IMR-90 (cell line): ENCODE results near the gene CNPY3. TPM values are rescaled to one million over a fixed set of nuclear protein-coding genes. Genes with fewer than 3 reads are reported as not detected.

ENCODE experiments used
- ATAC-seq: fragments of 200-7000 bp; cut with Tn5 transposase; 2 replicates; pipeline ENCODE4 v1.9.1; 2020; ENCODE audit warnings: low read depth, mild to moderate bottlenecking, moderate library complexity
- BruUV-seq: library from RNA; stranded (reverse); fragments of 400-500 nt; replicated peaks from 2 replicates; lab custom pipeline; 2021; lab: Mats Ljungman, UMichigan
- CTCF ChIA-PET: fragments of 300-600 bp; formaldehyde crosslinking; extraction: SDS; loops from one replicate; lab custom pipeline; 2021; ENCODE audit warnings: antibody characterized with exemption; lab: Yijun Ruan, JAX
- POLR2A ChIA-PET: fragments of 300-600 bp; sonication (Branson Sonifier 250); formaldehyde crosslinking; loops from one replicate; lab custom pipeline; 2022; ENCODE audit warnings: antibody characterized with exemption; ENCODE audit not compliant: unreplicated experiment; lab: Charles Lee
- DNase-seq: peaks from one replicate; pipeline ENCODE4 v3.0.0; 2013
- H2AFZ ChIP-seq: replicated peaks from 2 replicates; pipeline ENCODE3; 2013; ENCODE audit warnings: low read length, mild to moderate bottlenecking; ENCODE audit not compliant: poor library complexity
- H2AK5ac ChIP-seq: 2 replicates; pipeline ENCODE4 v1.6.1; 2013; ENCODE audit warnings: low read depth, low read length, inconsistent platforms
- H2AK9ac ChIP-seq: replicated peaks from 2 replicates; pipeline ENCODE3; 2013; ENCODE audit warnings: mild to moderate bottlenecking, low read depth, low read length, moderate library complexity; ENCODE audit not compliant: poor library complexity
- H2BK120ac ChIP-seq: 2 replicates; pipeline ENCODE4 v1.6.1; 2013; ENCODE audit warnings: low read depth, low read length, inconsistent platforms
- H2BK15ac ChIP-seq: 3 replicates; pipeline ENCODE4 v1.6.1; 2013; ENCODE audit warnings: low read depth, low read length, inconsistent platforms
- H2BK20ac ChIP-seq: 2 replicates; pipeline ENCODE4 v1.6.1; 2013; ENCODE audit warnings: low read depth, mild to moderate bottlenecking, inconsistent platforms, low read length, moderate library complexity
- H2BK5ac ChIP-seq: 2 replicates; pipeline ENCODE4 v1.6.1; 2013; ENCODE audit warnings: mild to moderate bottlenecking, low read depth, low read length, inconsistent platforms; ENCODE audit not compliant: poor library complexity, severe bottlenecking
- H3K14ac ChIP-seq: replicated peaks from 2 replicates; pipeline ENCODE4 v1.6.1; 2013; ENCODE audit warnings: low read depth, low read length, inconsistent platforms
- H3K18ac ChIP-seq: 2 replicates; pipeline ENCODE4 v1.6.1; 2013; ENCODE audit warnings: low read depth, low read length, control low read depth
- H3K23ac ChIP-seq: 2 replicates; pipeline ENCODE4 v1.6.1; 2013; ENCODE audit warnings: low read depth, low read length, inconsistent platforms
- H3K27ac ChIP-seq: 2 replicates; pipeline ENCODE4 v1.5.1; 2013; ENCODE audit warnings: mild to moderate bottlenecking, control low read depth, low read length; ENCODE audit not compliant: insufficient read depth
- H3K27me3 ChIP-seq: 2 replicates; pipeline ENCODE4 v1.6.1; 2013; ENCODE audit warnings: low read length; ENCODE audit not compliant: control insufficient read depth, insufficient read depth
- H3K36me3 ChIP-seq: 2 replicates; pipeline ENCODE4 v1.6.1; 2013; ENCODE audit warnings: low read length, mixed read lengths; ENCODE audit not compliant: control insufficient read depth, insufficient read depth
- H3K4ac ChIP-seq: 2 replicates; pipeline ENCODE4 v1.6.1; 2013; ENCODE audit warnings: low read depth, low read length, inconsistent platforms
- H3K4me1 ChIP-seq: 2 replicates; pipeline ENCODE4 v1.6.1; 2013; ENCODE audit warnings: low read length, mixed read lengths; ENCODE audit not compliant: control insufficient read depth, insufficient read depth
- H3K4me2 ChIP-seq: 2 replicates; pipeline ENCODE4 v1.6.1; 2013; ENCODE audit warnings: low read depth, mild to moderate bottlenecking, control low read depth, low read length, moderate library complexity
- H3K4me3 ChIP-seq: 2 replicates; pipeline ENCODE4 v1.5.1; 2013; ENCODE audit warnings: low read depth, mild to moderate bottlenecking, control low read depth, low read length, moderate library complexity; ENCODE audit not compliant: insufficient read depth
- H3K56ac ChIP-seq: 2 replicates; pipeline ENCODE4 v1.6.1; 2013; ENCODE audit warnings: low read length, inconsistent platforms; ENCODE audit not compliant: insufficient read depth; ENCODE audit errors: extremely low read depth
- H3K79me1 ChIP-seq, 2 experiments: 2 replicates each; pipeline ENCODE4 v1.6.1; 2013; ENCODE audit warnings: low read length in 2 of 2, inconsistent platforms in 1 of 2, low read depth in 1 of 2
- H3K9ac ChIP-seq: 2 replicates; pipeline ENCODE4 v1.6.1; 2013; ENCODE audit warnings: low read depth, low read length, control low read depth
- H3K9me1 ChIP-seq: 2 replicates; pipeline ENCODE4 v1.6.1; 2013; ENCODE audit warnings: low read length, inconsistent platforms; ENCODE audit not compliant: insufficient read depth
- H3K9me3 ChIP-seq: 2 replicates; pipeline ENCODE4 v1.6.1; 2013; ENCODE audit warnings: low read length; ENCODE audit not compliant: control insufficient read depth, insufficient read depth
- H4K20me1 ChIP-seq: 2 replicates; pipeline ENCODE4 v1.6.1; 2013; ENCODE audit warnings: low read length, inconsistent platforms; ENCODE audit not compliant: insufficient read depth
- H4K5ac ChIP-seq: 2 replicates; pipeline ENCODE4 v1.6.1; 2013; ENCODE audit warnings: mild to moderate bottlenecking, low read depth, low read length, control low read depth
- H4K8ac ChIP-seq, 2 experiments: 2 replicates each; pipeline ENCODE4 v1.6.1; 2013; ENCODE audit warnings: low read depth in 2 of 2, low read length in 2 of 2, control low read depth in 1 of 2, inconsistent platforms in 1 of 2
- H4K91ac ChIP-seq: 2 replicates; pipeline ENCODE4 v1.6.1; 2013; ENCODE audit warnings: low read depth, low read length, inconsistent platforms; ENCODE audit not compliant: insufficient read depth
- BHLHE40 ChIP-seq: fragments of 150-350 bp; IDR thresholded peaks from 2 replicates; pipeline ENCODE4 v1.6.1; 2016; ENCODE audit warnings: mild to moderate bottlenecking, low read depth, low read length
- MAFK ChIP-seq: IDR thresholded peaks from 2 replicates; pipeline ENCODE4 v1.6.1; 2012; ENCODE audit warnings: low read depth, low read length, improper control_type of control experiment
- MXI1 ChIP-seq: IDR thresholded peaks from 2 replicates; pipeline ENCODE4 v1.6.1; 2012; ENCODE audit warnings: low read depth, mild to moderate bottlenecking, low read length, moderate library complexity, borderline replicate concordance
- WGBS, 2 experiments: methylation state at CpG; one replicate each; pipeline versions ENCODE4 v1.1.5 to v1.1.7; 2013; ENCODE audit warnings: missing lambda C conversion rate in 2 of 2; ENCODE audit not compliant: insufficient read length in 1 of 2; ENCODE audit errors: extremely low coverage in 2 of 2; 5-methylcytosine and 5-hydroxymethylcytosine counted together
- dilution Hi-C: fragments of 300-500 bp; cut with HindIII; formaldehyde crosslinking; loops from one replicate; pipeline ENCODE4 v1.14.3; 2018; ENCODE audit warnings: low sequenced_read_pairs; ENCODE audit not compliant: unreplicated experiment
- in situ Hi-C: fragments of 300-500 bp; cut with MboI; formaldehyde crosslinking; loops from 3 replicates; pipeline ENCODE4 v1.14.3; 2019; ENCODE audit warnings: low sequenced_read_pairs, inconsistent platforms, mixed read lengths
- intact Hi-C: fragments of 100-400 bp; cut with micrococcal nuclease; formaldehyde crosslinking; loops from 2 replicates; pipeline ENCODE4 v1.10.0; 2022
- polyA plus RNA-seq, 3 experiments: library from polyadenylated mRNA; depleted of rRNA; stranded (reverse); fragments of >200 nt; gene quantifications; 2 replicates each; pipeline ENCODE4 v1.2.3, GENCODE V29; 2012; ENCODE audit warnings: low replicate concordance in 1 of 3
- total RNA-seq: library from RNA; depleted of rRNA; stranded (reverse); fragments of >200 nt; gene quantifications from 2 replicates; pipeline ENCODE4 v1.2.3, GENCODE V29; 2012
- TF ChIP-seq, protein P1 (sequence below): fragments of 150-350 bp; IDR thresholded peaks from 2 replicates; pipeline ENCODE4 v1.6.1; 2016; ENCODE audit warnings: low read depth, mild to moderate bottlenecking, low read length, moderate library complexity, borderline replicate concordance
- TF ChIP-seq, protein P2 (sequence below): fragments of 150-350 bp; IDR thresholded peaks from 2 replicates; pipeline ENCODE4 v1.6.1; 2017; ENCODE audit warnings: mild to moderate bottlenecking, antibody characterized with exemption, low read length, low read depth

Gene CNPY3
- total and polyA plus RNA-seq, 2 of the 4 experiments (the other 2 are of a cell fraction), result 13.3 to 39.2 TPM

DNA sequence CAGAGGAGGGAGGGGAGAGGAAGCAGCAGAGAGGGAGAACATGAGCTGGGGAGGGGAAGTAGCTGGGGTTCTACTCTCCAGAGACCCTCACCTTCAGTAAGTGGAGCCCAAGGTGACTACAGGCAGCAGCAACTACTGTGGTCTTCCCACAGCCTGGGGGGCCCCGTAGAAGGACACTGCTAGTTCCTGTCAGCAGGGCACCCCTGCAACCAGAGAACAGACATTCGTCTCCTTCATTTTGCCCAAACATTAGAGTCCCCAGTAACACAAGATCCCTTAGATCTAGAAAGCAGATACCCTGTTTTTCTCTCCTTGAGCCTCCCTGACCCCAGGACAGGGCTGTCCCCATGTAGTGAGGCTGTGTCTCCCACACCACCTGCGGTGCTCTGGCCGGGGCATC lies 39.5 kb downstream of the CNPY3 start:
- no peak overlapping the region for H4K91ac ChIP-seq
- H3K27ac ChIP-seq, result no peak overlapping the region
- H4K8ac ChIP-seq, result no peak overlapping the region
- H3K4me1 ChIP-seq, result peaks cover 15% of the 10 kb centered on the region
- in situ Hi-C loops, result no loop called here
- no TSS peak for BruUV-seq
- no peak overlapping the region for H3K9ac ChIP-seq
- no peaks in the 10 kb centered on the region for H3K9me3 ChIP-seq
- H3K9me1 ChIP-seq, result peaks cover 26% of the 10 kb centered on the region
- TF ChIP-seq MAFK (no peak), BHLHE40 (no peak), MXI1 (no peak)
- TF ChIP-seq, protein P1, sequence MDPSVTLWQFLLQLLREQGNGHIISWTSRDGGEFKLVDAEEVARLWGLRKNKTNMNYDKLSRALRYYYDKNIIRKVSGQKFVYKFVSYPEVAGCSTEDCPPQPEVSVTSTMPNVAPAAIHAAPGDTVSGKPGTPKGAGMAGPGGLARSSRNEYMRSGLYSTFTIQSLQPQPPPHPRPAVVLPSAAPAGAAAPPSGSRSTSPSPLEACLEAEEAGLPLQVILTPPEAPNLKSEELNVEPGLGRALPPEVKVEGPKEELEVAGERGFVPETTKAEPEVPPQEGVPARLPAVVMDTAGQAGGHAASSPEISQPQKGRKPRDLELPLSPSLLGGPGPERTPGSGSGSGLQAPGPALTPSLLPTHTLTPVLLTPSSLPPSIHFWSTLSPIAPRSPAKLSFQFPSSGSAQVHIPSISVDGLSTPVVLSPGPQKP, result no peak
- TF ChIP-seq, protein P2, sequence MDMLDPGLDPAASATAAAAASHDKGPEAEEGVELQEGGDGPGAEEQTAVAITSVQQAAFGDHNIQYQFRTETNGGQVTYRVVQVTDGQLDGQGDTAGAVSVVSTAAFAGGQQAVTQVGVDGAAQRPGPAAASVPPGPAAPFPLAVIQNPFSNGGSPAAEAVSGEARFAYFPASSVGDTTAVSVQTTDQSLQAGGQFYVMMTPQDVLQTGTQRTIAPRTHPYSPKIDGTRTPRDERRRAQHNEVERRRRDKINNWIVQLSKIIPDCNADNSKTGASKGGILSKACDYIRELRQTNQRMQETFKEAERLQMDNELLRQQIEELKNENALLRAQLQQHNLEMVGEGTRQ, result no peak
- H3K4me3 ChIP-seq, result no peak overlapping the region
- intact Hi-C loops, result no loop called here
- ATAC-seq (no peak), DNase-seq (no peak)
- no peak overlapping the region for H3K56ac ChIP-seq
- ChIA-PET POLR2A (no interaction called here), CTCF (no interaction called here)
- no peak overlapping the region for H3K14ac ChIP-seq
- H2BK15ac ChIP-seq, result no peak overlapping the region
- H3K23ac ChIP-seq, result no peak overlapping the region
- H3K4ac ChIP-seq, result no peak overlapping the region
- no peak overlapping the region for H4K5ac ChIP-seq
- no peak overlapping the region for H2BK5ac ChIP-seq
- H2BK120ac ChIP-seq, result no peak overlapping the region
- no peak overlapping the region for H2AK5ac ChIP-seq
- H3K36me3 ChIP-seq, result peaks cover 43% of the 10 kb centered on the region
- peaks cover 9% of the 10 kb centered on the region; the same call in 1 of the 2 replicates for H4K20me1 ChIP-seq
- no peaks in the 10 kb centered on the region for H3K27me3 ChIP-seq
- WGBS, 2 experiments, result 94% methylated on average over 2 of the region's 4 CpGs; no CpG with 5 or more reads in 1 of the 2 experiments
- H3K4me2 ChIP-seq, result no peak overlapping the region
- no peak overlapping the region for H2AK9ac ChIP-seq
- no peak overlapping the region for H2BK20ac ChIP-seq
- dilution Hi-C loops, result no loop called here
- no peak overlapping the region for H3K18ac ChIP-seq
- no peak overlapping the region for H2AFZ ChIP-seq
- peaks cover 4 to 27% of the 10 kb centered on the region in 2 experiments; a peak in 3 of 4 replicates for H3K79me1 ChIP-seq
